Activated CD4-positive, alpha-beta T cell treated with anti-CD3 and anti-CD28 coated beads for 48 hours (primary cell): ENCODE measurements around the gene WNT3A.
"Not testable (repeated sequence)": the region's sequence is repeated elsewhere in the genome, so short reads cannot be mapped to it uniquely, and the experiment has no call there.

ENCODE experiments used
- DNase-seq: peaks from one replicate; pipeline ENCODE4 v3.0.0-alpha.2; 2020

Gene WNT3A, protein sequence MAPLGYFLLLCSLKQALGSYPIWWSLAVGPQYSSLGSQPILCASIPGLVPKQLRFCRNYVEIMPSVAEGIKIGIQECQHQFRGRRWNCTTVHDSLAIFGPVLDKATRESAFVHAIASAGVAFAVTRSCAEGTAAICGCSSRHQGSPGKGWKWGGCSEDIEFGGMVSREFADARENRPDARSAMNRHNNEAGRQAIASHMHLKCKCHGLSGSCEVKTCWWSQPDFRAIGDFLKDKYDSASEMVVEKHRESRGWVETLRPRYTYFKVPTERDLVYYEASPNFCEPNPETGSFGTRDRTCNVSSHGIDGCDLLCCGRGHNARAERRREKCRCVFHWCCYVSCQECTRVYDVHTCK

GRCh38 chr1:228006786-228007048 is at the start of gene WNT3A:
WNT3A (plus strand) TSS chr1:228006998; CDS start chr1:228007129, 131 bp downstream.
- DNase-seq, result no peak

DNA sequence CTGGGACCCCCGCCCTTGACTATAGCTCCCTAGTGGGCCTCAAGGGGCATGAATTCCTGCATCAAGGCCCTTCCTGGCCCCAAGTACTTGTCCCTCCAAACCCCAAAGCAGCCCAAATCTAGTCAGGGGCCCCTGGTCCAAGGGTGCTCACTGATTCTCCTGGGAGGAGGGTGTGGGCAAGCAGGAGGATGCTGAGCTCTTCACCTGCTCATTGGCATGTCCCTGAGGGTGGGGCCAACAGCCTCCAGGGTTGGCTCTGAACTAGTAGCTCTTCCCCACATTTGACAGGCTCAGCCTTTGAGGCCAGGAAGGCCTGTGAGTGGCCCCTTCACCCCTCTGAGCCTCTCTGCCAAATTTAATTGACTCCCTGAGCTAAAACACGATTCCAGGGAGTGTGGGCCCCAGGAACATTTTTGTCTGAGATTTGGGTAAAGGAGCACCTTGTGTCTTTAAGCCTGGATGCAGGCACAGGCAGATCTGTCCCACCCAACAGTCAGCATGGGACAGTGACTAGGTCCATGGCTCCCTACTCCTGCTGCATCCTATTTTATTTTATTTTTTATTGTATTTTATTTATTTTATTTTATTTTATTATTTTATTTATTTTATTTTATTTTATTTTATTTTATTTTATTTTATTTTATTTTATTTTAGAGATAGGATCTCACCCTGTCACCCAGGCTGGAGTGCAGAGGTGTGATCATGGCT is 48.0 kb upstream of the WNT3A start:
- no peak for DNase-seq

DNA sequence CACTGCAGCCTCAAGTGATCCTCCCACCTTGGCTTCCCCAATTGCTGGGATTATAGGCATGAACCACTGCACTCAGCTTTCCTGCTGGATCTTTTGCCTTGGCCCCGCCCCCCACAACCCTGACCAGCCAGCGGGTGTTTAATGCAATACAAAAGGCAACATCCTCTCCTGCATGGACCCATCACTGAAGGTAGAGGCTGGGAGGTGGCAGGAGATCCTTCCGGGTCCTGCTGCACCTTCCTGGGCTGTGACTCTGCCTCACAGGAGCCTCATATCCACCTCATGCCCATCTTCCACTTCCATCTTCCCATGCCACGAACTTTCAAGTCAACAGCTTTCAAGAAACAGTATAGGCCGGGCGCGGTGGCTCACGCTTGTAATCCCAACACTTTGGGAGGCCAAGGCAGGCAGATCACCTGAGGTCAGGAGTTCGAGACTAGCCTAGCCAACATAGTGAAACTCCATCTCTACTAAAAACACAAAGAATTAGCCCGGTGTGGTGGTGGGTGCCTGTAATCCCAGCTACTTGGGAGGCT is 47.4 kb upstream of the WNT3A start:
- DNase-seq, result no peak

GRCh38 chr1:227961651-227962466 is 44.9 kb upstream of the WNT3A start:
- no peak for DNase-seq

DNA sequence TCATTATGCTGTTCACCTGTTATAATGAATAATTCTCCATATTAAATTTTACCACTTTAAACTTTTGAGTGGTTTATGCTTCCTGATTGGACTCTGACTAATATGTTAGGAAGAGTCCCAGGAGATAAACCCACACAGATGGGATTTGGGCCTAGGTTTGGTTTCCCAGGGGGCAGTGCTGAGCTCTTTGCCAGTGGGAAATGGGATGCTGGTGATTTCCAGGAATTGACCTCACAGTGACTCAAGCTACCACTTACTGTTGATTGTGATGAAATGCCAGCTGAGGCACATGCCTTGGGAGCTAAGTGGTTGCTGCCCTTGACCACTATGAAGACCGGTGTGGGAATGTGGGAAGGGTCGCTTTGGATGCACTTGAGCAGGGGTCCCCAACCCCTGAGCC is 40.1 kb upstream of the WNT3A start:
- DNase-seq, result not testable (repeated sequence)

GRCh38 chr1:227967815-227968214 is 39.0 kb upstream of the WNT3A start:
- DNase-seq, result not testable (repeated sequence)

- DNase-seq, result not testable (repeated sequence)
These were observed 36.5 kb upstream of the WNT3A start for GRCh38 chr1:227970076-227970995.

- DNase-seq, result not testable (repeated sequence)
These were observed 35.6 kb upstream of the WNT3A start for GRCh38 chr1:227971216-227971615.

GRCh38 chr1:227971643-227972282 is 35.0 kb upstream of the WNT3A start:
- not testable (repeated sequence) for DNase-seq

GRCh38 chr1:227972283-227972679 is 34.5 kb upstream of the WNT3A start:
- DNase-seq, result not testable (repeated sequence)

- not testable (repeated sequence) for DNase-seq
These were observed 33.9 kb upstream of the WNT3A start for GRCh38 chr1:227972843-227973374.

- DNase-seq, result not testable (repeated sequence)
These were observed 33.0 kb upstream of the WNT3A start for GRCh38 chr1:227973724-227974288.

DNA sequence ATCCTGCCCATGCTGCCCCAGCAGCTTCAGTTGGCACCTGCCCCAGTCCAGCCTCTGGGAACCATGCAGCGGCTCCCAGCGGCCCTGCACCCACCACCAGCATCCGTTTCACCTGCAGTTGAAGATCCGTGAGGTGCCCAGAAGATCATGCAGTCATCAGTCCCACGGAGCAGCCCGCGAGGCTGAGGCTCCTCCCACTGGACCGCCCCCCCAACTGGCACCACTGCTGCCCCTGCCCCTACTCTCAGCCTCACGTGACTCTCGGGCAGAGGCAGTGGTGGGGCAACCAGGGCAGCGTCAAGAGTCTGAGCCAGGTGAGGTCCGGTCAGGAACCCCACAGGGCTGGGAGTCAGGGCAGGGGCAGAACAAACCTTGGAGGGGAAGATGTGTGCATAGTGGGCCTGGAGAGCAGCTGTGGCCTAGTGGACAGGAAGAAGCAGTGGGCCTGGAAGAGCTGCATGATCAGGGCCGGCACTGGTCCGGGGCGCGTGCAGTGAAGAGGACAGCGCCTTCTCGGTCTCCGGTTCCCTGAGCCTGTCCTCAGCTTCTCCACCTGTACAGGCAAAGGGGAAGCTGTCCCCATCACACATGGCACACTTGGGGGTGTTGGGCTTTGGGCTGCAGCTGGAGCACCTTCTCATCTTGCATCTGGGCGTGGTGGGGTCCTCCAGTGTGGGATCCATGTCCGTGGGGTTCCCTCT is 31.1 kb upstream of the WNT3A start:
- DNase-seq, result not testable (repeated sequence)

DNA sequence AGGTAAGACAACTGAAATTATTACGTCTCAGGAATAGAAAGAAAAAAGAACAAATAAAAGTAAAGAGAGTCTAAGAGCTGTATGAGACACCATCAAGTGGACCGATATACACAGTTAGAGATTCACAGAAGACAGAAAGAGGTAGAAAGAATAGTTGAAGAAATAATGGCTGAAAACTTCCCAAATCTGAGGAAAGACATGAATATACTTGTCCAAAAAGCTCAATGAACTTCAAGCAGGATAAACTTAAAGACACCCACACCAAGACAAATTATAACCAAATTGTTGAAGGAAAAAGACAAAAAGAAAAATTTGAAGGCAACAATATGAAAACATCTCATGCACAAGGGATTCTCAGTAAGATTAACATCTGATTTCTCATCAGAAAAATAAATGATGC is 19.6 kb upstream of the WNT3A start:
- no peak for DNase-seq

DNA sequence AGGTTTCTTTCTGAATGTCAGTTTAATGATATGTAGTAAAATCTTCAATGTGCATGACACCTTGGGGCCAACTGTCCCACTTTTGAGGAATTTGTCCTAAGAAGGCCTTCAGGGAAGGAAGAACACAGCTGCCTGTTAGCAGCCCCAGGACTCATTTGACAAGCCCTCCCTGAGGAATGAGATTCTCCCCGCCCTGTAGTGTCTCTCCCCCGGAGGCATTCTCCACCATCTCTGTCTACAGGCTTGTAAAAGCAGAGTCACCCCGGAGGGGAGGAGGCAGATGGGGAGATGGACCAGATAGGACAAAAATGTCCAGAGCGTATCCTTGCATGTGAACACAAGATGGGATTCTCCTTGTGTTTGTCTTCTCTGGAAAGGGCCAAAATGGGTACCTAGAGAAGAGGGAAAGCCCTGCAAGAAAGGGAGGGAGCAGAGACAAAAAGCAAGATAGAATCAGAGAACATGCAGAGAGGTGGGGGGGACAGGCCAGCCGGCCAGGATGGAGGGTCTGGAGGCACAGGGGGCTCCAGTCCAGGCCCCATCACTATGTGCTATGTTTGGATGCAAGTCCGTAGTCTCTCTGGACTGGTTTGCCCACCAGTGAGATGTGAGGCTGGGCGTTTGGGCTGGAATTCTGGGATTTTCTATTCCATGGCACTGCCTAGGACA is 12.0 kb upstream of the WNT3A start:
- no peak for DNase-seq

DNA sequence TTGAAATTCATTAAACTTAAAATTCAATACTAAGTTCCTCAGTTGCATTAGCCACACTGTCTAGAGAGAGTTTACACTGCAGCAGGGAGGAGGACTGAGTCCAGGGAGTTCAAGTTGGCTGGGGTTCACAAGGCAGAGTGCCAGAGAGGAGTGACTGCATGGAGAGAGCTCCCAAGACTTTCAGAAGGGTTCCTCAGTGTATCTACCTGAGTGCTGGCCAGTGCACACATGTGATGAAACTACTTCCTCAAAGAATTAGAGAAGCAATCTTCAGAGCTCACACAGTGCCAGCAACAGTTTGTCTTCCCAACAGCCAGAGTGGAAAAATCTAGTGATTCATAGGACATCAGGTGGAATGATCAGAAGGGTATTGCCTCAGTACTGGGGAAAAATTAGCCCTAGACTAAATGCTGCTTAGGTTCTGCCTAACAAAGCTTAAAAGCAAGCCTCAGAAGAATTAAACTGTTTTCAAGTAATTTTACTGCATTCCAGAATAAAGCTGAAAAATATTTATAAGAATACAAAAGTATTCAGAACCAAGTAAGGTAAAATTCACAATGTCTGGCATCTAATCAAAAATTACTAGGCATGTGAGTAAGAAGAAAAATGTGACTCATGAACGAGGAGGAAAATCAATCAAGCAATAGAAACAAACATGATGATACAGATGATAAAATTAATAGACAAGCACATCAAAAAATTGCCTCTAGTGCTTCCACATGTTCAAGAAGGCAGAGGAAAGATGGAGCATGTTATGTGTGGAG is 10.4 kb upstream of the WNT3A start:
- DNase-seq, result no peak

DNA sequence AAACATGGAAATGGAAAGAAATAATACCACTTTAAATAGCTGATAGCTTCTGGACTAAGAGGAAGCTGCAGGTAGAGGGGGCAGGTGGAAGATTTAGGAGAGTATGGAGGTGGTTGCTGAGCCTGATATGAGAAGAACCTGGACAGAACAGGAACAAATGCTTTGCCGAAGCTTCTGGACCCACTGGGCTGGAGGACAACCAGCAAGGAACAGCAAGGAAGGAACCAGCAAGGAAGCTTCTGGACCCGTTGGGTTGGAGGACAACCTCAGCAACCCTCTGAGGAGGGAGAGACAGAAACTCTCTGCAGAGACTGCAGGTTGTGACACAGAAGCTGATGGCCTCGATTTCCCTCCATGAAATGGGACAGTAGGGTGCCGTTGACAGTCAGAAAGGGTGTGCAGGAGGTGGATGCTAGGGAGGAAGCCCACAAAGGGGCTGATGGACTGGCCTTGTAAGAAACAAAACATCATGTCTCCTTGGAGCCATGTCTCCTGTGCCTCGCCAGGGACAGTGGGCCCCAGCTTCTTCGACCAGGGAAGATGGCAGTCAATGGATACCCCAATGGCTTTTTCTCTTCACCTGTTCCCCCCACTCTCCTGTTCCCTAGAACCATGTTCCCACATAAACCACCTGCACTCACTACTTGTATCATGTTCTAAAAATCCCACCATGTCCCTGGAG is 8.3 kb upstream of the WNT3A start:
- no peak for DNase-seq
